B cell (primary cell): Measurements from ENCODE around the gene DCST2. TPM values are rescaled to one million over a fixed set of nuclear protein-coding genes. Genes with fewer than 3 reads are reported as not detected.

Experiments
- ATAC-seq: fragments of 200-7000 bp; cut with Tn5 transposase; one replicate; pipeline ENCODE4 v1.10.0; 2021; ENCODE audit warnings: low read depth, mild to moderate bottlenecking, moderate number of reproducible peaks, moderate library complexity
- CTCF ChIA-PET: fragments of 350-600 bp; sonication (Branson Sonifier 250); formaldehyde crosslinking; loops from one replicate; lab custom pipeline; 2021; ENCODE audit warnings: antibody characterized with exemption, inconsistent platforms; lab: Charles Lee
- POLR2A ChIA-PET: fragments of 350-600 bp; sonication (Branson Sonifier 250); formaldehyde crosslinking; loops from one replicate; lab custom pipeline; 2021; ENCODE audit warnings: antibody characterized with exemption; lab: Charles Lee
- DNase-seq: peaks from one replicate; pipeline ENCODE4 v3.0.0; 2013
- H2AFZ ChIP-seq: 2 replicates; pipeline ENCODE4 v1.6.1; 2012; ENCODE audit warnings: mild to moderate bottlenecking, low read depth, low read length; ENCODE audit not compliant: insufficient read depth, poor library complexity, severe bottlenecking
- H3K27ac ChIP-seq, 2 donors: 1 replicate in 1 of 2; 2 replicates in 1 of 2; pipeline ENCODE4 v1.5.1; 2012 to 2013; ENCODE audit warnings: low read length in 2 of 2, mild to moderate bottlenecking in 2 of 2, moderate library complexity in 1 of 2
- H3K27me3 ChIP-seq, 4 experiments: fragments of 200-600 bp in 1 of 4; sonication (generic) in 1 of 4; replicated peaks in 1 of 4; 1 replicate in 2 of 4; 2 replicates in 2 of 4; pipeline versions ENCODE4 v1.6.1 to v1.7.0; 2013 to 2016; ENCODE audit warnings: low read length in 3 of 4, mild to moderate bottlenecking in 2 of 4, mixed read lengths in 1 of 4, moderate library complexity in 1 of 4; ENCODE audit not compliant: insufficient read depth in 4 of 4, control insufficient read depth in 3 of 4; ENCODE audit errors: control extremely low read depth in 1 of 4
- H3K36me3 ChIP-seq, 2 experiments: replicated peaks in 1 of 2; 1 replicate in 1 of 2; 2 replicates in 1 of 2; pipeline versions ENCODE4 v1.6.1 to v1.7.1; 2013; ENCODE audit warnings: low read length in 1 of 2; ENCODE audit not compliant: insufficient read depth in 2 of 2, control insufficient read depth in 1 of 2; ENCODE audit errors: control extremely low read depth in 1 of 2, extremely low read depth in 1 of 2
- H3K4me1 ChIP-seq, 2 donors: fragments of 200-600 bp in 1 of 2; sonication (generic) in 1 of 2; 1 replicate in 1 of 2; 2 replicates in 1 of 2; pipeline versions ENCODE4 v1.5.1 to v1.6.1; 2013 to 2017; ENCODE audit warnings: low read length in 2 of 2; ENCODE audit not compliant: control insufficient read depth in 2 of 2, insufficient read depth in 2 of 2
- H3K4me2 ChIP-seq: replicated peaks from 2 replicates; pipeline ENCODE3; 2012; ENCODE audit warnings: mild to moderate bottlenecking, low read depth, low read length; ENCODE audit not compliant: poor library complexity, severe bottlenecking
- H3K4me3 ChIP-seq, 5 experiments: fragments of 200-600 bp in 1 of 5; sonication (generic) in 1 of 5; 1 replicate in 3 of 5; 2 replicates in 2 of 5; pipeline versions ENCODE4 v1.5.1 to v1.7.0; 2011 to 2016; ENCODE audit warnings: low read length in 4 of 5, mild to moderate bottlenecking in 4 of 5, low read depth in 2 of 5, control low read depth in 1 of 5, moderate library complexity in 1 of 5; ENCODE audit not compliant: insufficient read depth in 1 of 5; ENCODE audit errors: control extremely low read depth in 1 of 5, extremely low read depth in 1 of 5
- H3K79me2 ChIP-seq: fragments of 200-600 bp; sonication (generic); one replicate; pipeline ENCODE4 v1.6.0; 2016; ENCODE audit warnings: low read length; ENCODE audit not compliant: control insufficient read depth, insufficient read depth
- H3K9ac ChIP-seq: fragments of 200-600 bp; sonication (generic); 2 replicates; pipeline ENCODE4 v1.6.1; 2017; ENCODE audit warnings: mild to moderate bottlenecking, low read length, moderate library complexity
- H3K9me3 ChIP-seq, 3 donors: one replicate each; pipeline versions ENCODE4 v1.6.1 to v1.7.1; 2013; ENCODE audit warnings: low read length in 2 of 3; ENCODE audit not compliant: control insufficient read depth in 2 of 3, insufficient read depth in 1 of 3; ENCODE audit errors: control extremely low read depth in 1 of 3
- H4K20me1 ChIP-seq: 2 replicates; pipeline ENCODE4 v1.6.0; 2012; ENCODE audit warnings: mild to moderate bottlenecking, low read length; ENCODE audit not compliant: insufficient read depth, control insufficient read depth, poor library complexity, severe bottlenecking
- H3K27ac Mint-ChIP-seq: one replicate; pipeline ENCODE4 v1.8.0; 2021; ENCODE audit warnings: mixed read lengths
- H3K27me3 Mint-ChIP-seq: one replicate; pipeline ENCODE4 v1.8.0; 2021; ENCODE audit warnings: mixed read lengths
- H3K4me1 Mint-ChIP-seq: one replicate; pipeline ENCODE4 v1.8.0; 2021; ENCODE audit warnings: mixed read lengths
- H3K4me3 Mint-ChIP-seq: one replicate; pipeline ENCODE4 v1.8.0; 2021; ENCODE audit warnings: mixed read lengths
- H3K9me3 Mint-ChIP-seq: one replicate; pipeline ENCODE4 v1.8.0; 2022; ENCODE audit warnings: mixed read lengths; ENCODE audit not compliant: insufficient read depth
- CTCF ChIP-seq: fragments of 200-600 bp; IDR thresholded peaks from one replicate; pipeline ENCODE4 v1.8.0; 2022; ENCODE audit warnings: antibody characterized with exemption, mild to moderate bottlenecking
- EZH2 ChIP-seq: IDR thresholded peaks from 2 replicates; pipeline ENCODE4 v1.6.1; 2012; ENCODE audit warnings: borderline replicate concordance, low read depth, mild to moderate bottlenecking, moderate library complexity, low read length; ENCODE audit not compliant: insufficient read depth, poor library complexity, severe bottlenecking
- WGBS: methylation state at CpG from one replicate; pipeline ENCODE4 v1.1.5; 2013; ENCODE audit warnings: missing lambda C conversion rate; ENCODE audit not compliant: insufficient coverage; 5-methylcytosine and 5-hydroxymethylcytosine counted together
- intact Hi-C: fragments of 100-400 bp; cut with micrococcal nuclease; formaldehyde crosslinking; loops from one replicate; pipeline ENCODE4 v1.10.0; 2022
- polyA plus RNA-seq: library from polyadenylated mRNA; depleted of rRNA; stranded (reverse); fragments of >200 nt; gene quantifications from 2 replicates; pipeline ENCODE4 v1.2.3, GENCODE V29; 2012
- total RNA-seq, 2 donors: library from RNA; stranded (reverse); fragments of 120-200 nt in 1 of 2; gene quantifications; 1 replicate in 1 of 2; 2 replicates in 1 of 2; pipeline versions ENCODE4 v1.2.3 to v1.2.4, GENCODE V29; 2013 to 2022

Gene DCST2
- total and polyA plus RNA-seq, 2 donors (not counting 1 experiment from before 2014, with no cell fraction given) = 0.89 to 5.4 TPM

- peaks cover 55% of the 10 kb centered on the region for H3K4me1 Mint-ChIP-seq
- no peak overlapping the region for H2AFZ ChIP-seq
- H3K79me2 ChIP-seq = no peaks in the 10 kb centered on the region
- no peak overlapping the region for H3K4me3 ChIP-seq
- no peak for TF ChIP-seq EZH2
- ATAC-seq (no peak), DNase-seq (no peak)
- ChIA-PET POLR2A (no interaction called here), CTCF (interaction anchor here (0.8 to 4.0 kb wide), 9 partner anchors 7 to 518 kb away, joined by 3 to 32 read pairs (median 3); partner anchors contain the start of genes EFNA4 and KRTCAP2)
- no peak overlapping the region for H3K27ac ChIP-seq
- peaks cover 28% of the 10 kb centered on the region for H4K20me1 ChIP-seq
- no peak overlapping the region for H3K9ac ChIP-seq
- peak overlapping the region; percentile 62 for H3K27ac Mint-ChIP-seq
- intact Hi-C loops = loop anchor here (5.0 kb wide), 1 partner anchor 1359 kb away; no protein-coding TSS in a partner anchor
- 78% methylated on average over 3 of the region's 4 CpGs for WGBS
- H3K36me3 ChIP-seq = no peaks in the 10 kb centered on the region
- H3K27me3 Mint-ChIP-seq = peaks cover 24% of the 10 kb centered on the region
- no peaks in the 10 kb centered on the region for H3K9me3 Mint-ChIP-seq
- H3K4me1 ChIP-seq = peaks cover 49 to 56% of the 10 kb centered on the region in 2 donors
- peaks cover 0 to 17% (median 0%) of the 10 kb centered on the region in 3 donors for H3K9me3 ChIP-seq
- peak overlapping the region; percentile 89 for H3K4me3 Mint-ChIP-seq
- H3K27me3 ChIP-seq = peaks cover 0 to 41% (median 29%) of the 10 kb centered on the region in 4 experiments
- peak overlapping the region; percentile 97 for H3K4me2 ChIP-seq
These were observed 44.3 kb upstream of the DCST2 start for GRCh38 chr1:155077758-155078445.

DNA sequence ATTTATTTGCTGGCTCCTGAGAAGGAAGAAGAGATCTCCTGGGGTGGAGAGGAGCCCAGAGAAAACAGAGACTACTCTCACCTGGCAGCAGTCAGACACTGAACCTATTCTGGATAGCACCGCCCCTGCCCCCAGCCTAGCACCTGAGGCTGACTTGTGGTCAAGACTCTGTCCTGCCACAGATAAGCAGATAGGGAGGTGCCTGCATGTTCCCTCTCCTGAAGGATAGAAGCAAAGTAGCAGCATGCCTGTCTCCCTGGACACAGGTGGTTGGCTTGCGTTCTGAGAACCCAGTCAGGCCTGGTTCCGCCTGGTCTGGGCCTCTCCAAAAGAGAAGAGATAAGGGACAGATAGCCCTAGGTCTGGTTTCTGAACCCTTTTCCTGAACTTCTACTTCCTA lies 43.8 kb upstream of the DCST2 start:
- no peak overlapping the region for H2AFZ ChIP-seq
- H3K27me3 ChIP-seq = peaks cover 0 to 35% (median 25%) of the 10 kb centered on the region in 4 experiments
- H3K36me3 ChIP-seq = no peaks in the 10 kb centered on the region
- ChIA-PET CTCF (interaction anchor here (1.0 to 4.0 kb wide), 7 partner anchors 8 to 26 kb away, joined by 3 to 32 read pairs (median 6); partner anchors contain the start of genes ADAM15 and EFNA4), POLR2A (no interaction called here)
- H3K27ac ChIP-seq = no peak overlapping the region
- Mint-ChIP-seq H3K27ac (no peak overlapping the region), H3K27me3 (peaks cover 20% of the 10 kb centered on the region), H3K4me1 (peaks cover 53% of the 10 kb centered on the region), H3K9me3 (no peaks in the 10 kb centered on the region), H3K4me3 (peak overlapping the region; percentile 46)
- DNase-seq (no peak), ATAC-seq (no peak)
- peaks cover 44 to 51% of the 10 kb centered on the region in 2 donors for H3K4me1 ChIP-seq
- TF ChIP-seq CTCF = no peak
- TF ChIP-seq EZH2 = no peak
- H3K9ac ChIP-seq = no peak overlapping the region
- no peak overlapping the region for H3K4me2 ChIP-seq
- no peaks in the 10 kb centered on the region for H3K79me2 ChIP-seq
- intact Hi-C loops = loop anchor here (5.0 kb wide), 1 partner anchor 1360 kb away; no protein-coding TSS in a partner anchor
- H3K9me3 ChIP-seq = peaks cover 0 to 17% (median 0%) of the 10 kb centered on the region in 3 donors
- H4K20me1 ChIP-seq = peaks cover 23% of the 10 kb centered on the region
- WGBS = 98% methylated on average over 3 of the region's 3 CpGs
- no peak overlapping the region for H3K4me3 ChIP-seq
